SK-N-MC (cell line): ENCODE results near the gene CIITA.

Experiments
- DNase-seq: peaks from one replicate; pipeline ENCODE4 v3.0.0-alpha.2; 2011; ENCODE audit warnings: low read depth, low spot score
- H3K27ac ChIP-seq: fragments of 200-600 bp; sonication (generic); 2 replicates; pipeline ENCODE4 v1.5.1; 2016; ENCODE audit warnings: mixed run types
- H3K36me3 ChIP-seq: fragments of 200-600 bp; sonication (generic); 2 replicates; pipeline ENCODE4 v1.6.1; 2017; ENCODE audit warnings: antibody characterized with exemption, low read length, mixed read lengths; ENCODE audit not compliant: insufficient read depth
- H3K4me3 ChIP-seq: fragments of 200-600 bp; sonication (generic); 2 replicates; pipeline ENCODE4 v1.5.1; 2016
- H3K9ac ChIP-seq: fragments of 200-600 bp; sonication (generic); 2 replicates; pipeline ENCODE4 v1.8.0; 2017; ENCODE audit warnings: mixed run types, mixed read lengths; ENCODE audit not compliant: insufficient read length
- H3K9me3 ChIP-seq: fragments of 200-600 bp; sonication (generic); 2 replicates; pipeline ENCODE4 v1.6.1; 2017; ENCODE audit warnings: low read depth, mild to moderate bottlenecking, antibody characterized with exemption, low read length, moderate library complexity, mixed read lengths
- EZH2 ChIP-seq: fragments of 200-600 bp; sonication (generic); IDR thresholded peaks from one replicate; pipeline ENCODE4 v1.6.1; 2017; ENCODE audit warnings: antibody characterized with exemption
- FOXP2 ChIP-seq: optimal IDR thresholded peaks from 2 replicates; pipeline ENCODE3; 2011; ENCODE audit warnings: mild to moderate bottlenecking, moderate library complexity; ENCODE audit not compliant: insufficient read depth; ENCODE audit errors: extremely low read length, control extremely low read depth
- POLR2AphosphoS5 ChIP-seq: IDR thresholded peaks from 2 replicates; pipeline ENCODE4 v1.6.1; 2012; ENCODE audit warnings: mild to moderate bottlenecking, low read depth, low read length, borderline replicate concordance

CIITA gene

DNA sequence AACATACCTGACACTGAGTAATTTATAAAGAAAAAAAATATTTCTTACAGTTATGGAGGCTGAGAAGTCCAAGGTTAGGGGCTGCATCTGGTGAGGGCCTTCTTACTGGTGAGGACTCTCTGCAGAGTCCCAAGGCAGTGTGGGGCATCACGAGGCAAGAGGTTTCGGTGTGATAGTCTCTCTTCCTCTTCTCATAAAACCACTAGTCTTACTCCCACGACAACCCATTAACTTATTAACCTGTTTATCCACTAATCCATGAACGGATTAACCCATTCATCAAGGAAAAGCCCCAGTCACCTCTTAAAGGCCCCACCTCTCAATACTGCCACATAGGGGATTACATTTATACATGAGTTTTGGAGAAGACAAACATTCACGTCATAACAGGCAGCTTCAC is 20.1 kb downstream of the CIITA start:
- Histone ChIP-seq H3K27ac (no peak overlapping the region), H3K36me3 (no peaks in the 10 kb centered on the region), H3K9ac (no peak overlapping the region), H3K9me3 (no peaks in the 10 kb centered on the region), H3K4me3 (no peak overlapping the region)
- DNase-seq: no peak
- TF ChIP-seq POLR2AphosphoS5 (no peak), FOXP2 (no peak), EZH2 (no peak)

DNA sequence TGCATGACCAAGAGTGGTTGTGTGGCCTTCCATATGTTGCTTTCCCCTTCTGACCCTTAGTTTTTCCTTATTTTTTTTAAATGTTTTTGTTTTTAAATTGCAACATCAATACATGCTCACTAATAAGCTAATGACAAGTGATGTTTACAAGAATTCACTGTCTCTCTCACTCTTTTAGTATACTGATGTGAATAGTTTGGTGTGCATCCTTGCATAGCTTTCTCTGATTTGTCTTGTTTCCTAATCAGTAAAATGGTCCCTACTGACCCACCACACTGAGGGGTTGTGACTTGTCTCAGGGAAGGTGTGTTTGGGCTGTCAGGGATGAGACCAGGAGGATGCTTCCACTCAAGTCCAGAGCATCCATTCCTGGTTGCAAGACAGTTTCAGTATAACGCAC is 26.0 kb downstream of the CIITA start:
- H3K27ac ChIP-seq: no peak overlapping the region
- no peak overlapping the region for H3K4me3 ChIP-seq
- no peaks in the 10 kb centered on the region for H3K36me3 ChIP-seq
- no peaks in the 10 kb centered on the region for H3K9me3 ChIP-seq
- no peak for DNase-seq
- TF ChIP-seq POLR2AphosphoS5 (no peak), EZH2 (no peak), FOXP2 (no peak)
- H3K9ac ChIP-seq: no peak overlapping the region

DNA sequence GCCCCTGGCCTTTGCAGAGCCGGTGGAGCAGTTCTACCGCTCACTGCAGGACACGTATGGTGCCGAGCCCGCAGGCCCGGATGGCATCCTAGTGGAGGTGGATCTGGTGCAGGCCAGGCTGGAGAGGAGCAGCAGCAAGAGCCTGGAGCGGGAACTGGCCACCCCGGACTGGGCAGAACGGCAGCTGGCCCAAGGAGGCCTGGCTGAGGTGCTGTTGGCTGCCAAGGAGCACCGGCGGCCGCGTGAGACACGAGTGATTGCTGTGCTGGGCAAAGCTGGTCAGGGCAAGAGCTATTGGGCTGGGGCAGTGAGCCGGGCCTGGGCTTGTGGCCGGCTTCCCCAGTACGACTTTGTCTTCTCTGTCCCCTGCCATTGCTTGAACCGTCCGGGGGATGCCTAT is 29.5 kb downstream of the CIITA start:
- H3K9ac ChIP-seq: no peak overlapping the region
- TF ChIP-seq POLR2AphosphoS5 (no peak), EZH2 (no peak), FOXP2 (no peak)
- no peak overlapping the region for H3K27ac ChIP-seq
- H3K4me3 ChIP-seq: no peak overlapping the region
- H3K9me3 ChIP-seq: no peaks in the 10 kb centered on the region
- no peak for DNase-seq
- no peaks in the 10 kb centered on the region for H3K36me3 ChIP-seq

DNA sequence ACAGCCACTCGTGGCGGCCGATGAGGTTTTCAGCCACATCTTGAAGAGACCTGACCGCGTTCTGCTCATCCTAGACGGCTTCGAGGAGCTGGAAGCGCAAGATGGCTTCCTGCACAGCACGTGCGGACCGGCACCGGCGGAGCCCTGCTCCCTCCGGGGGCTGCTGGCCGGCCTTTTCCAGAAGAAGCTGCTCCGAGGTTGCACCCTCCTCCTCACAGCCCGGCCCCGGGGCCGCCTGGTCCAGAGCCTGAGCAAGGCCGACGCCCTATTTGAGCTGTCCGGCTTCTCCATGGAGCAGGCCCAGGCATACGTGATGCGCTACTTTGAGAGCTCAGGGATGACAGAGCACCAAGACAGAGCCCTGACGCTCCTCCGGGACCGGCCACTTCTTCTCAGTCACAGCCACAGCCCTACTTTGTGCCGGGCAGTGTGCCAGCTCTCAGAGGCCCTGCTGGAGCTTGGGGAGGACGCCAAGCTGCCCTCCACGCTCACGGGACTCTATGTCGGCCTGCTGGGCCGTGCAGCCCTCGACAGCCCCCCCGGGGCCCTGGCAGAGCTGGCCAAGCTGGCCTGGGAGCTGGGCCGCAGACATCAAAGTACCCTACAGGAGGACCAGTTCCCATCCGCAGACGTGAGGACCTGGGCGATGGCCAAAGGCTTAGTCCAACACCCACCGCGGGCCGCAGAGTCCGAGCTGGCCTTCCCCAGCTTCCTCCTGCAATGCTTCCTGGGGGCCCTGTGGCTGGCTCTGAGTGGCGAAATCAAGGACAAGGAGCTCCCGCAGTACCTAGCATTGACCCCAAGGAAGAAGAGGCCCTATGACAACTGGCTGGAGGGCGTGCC is 30.1 kb downstream of the CIITA start:
- H3K9me3 ChIP-seq: no peaks in the 10 kb centered on the region
- DNase-seq: no peak
- no peaks in the 10 kb centered on the region for H3K36me3 ChIP-seq
- no peak overlapping the region for H3K27ac ChIP-seq
- H3K9ac ChIP-seq: no peak overlapping the region
- TF ChIP-seq POLR2AphosphoS5 (no peak), FOXP2 (no peak), EZH2 (no peak)
- no peak overlapping the region for H3K4me3 ChIP-seq

DNA sequence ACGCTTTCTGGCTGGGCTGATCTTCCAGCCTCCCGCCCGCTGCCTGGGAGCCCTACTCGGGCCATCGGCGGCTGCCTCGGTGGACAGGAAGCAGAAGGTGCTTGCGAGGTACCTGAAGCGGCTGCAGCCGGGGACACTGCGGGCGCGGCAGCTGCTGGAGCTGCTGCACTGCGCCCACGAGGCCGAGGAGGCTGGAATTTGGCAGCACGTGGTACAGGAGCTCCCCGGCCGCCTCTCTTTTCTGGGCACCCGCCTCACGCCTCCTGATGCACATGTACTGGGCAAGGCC is 30.7 kb downstream of the CIITA start:
- no peak for DNase-seq
- no peak for TF ChIP-seq EZH2
- no peak for TF ChIP-seq FOXP2
- no peak for TF ChIP-seq POLR2AphosphoS5
- Histone ChIP-seq H3K4me3 (no peak overlapping the region), H3K9ac (no peak overlapping the region), H3K27ac (no peak overlapping the region), H3K36me3 (no peaks in the 10 kb centered on the region), H3K9me3 (no peaks in the 10 kb centered on the region)

DNA sequence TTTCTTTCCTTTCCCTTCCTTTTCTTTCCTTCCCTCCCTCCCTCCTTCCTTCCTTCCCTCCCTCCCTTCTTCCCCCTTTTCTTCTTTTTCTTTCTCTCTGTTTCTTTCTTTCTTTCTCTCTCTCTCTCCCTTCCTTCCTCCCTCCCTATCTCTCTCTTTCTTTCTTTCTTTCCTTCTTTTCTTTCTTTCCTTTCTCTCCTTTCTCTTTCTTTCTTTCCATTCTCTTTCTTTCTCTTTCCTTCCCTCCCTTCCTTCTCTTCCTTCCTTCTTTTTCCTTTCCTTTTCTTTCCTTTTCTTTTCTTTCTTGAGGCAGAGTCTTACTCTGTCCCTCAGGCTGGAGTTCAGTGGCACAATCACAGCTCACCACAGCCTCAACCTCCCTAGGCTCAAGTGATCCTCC is 34.3 kb downstream of the CIITA start:
- no peak overlapping the region for H3K27ac ChIP-seq
- no peaks in the 10 kb centered on the region for H3K9me3 ChIP-seq
- no peak for TF ChIP-seq POLR2AphosphoS5
- TF ChIP-seq EZH2: no peak
- H3K4me3 ChIP-seq: no peak overlapping the region
- no peak for DNase-seq
- H3K36me3 ChIP-seq: no peaks in the 10 kb centered on the region
- no peak overlapping the region for H3K9ac ChIP-seq

DNA sequence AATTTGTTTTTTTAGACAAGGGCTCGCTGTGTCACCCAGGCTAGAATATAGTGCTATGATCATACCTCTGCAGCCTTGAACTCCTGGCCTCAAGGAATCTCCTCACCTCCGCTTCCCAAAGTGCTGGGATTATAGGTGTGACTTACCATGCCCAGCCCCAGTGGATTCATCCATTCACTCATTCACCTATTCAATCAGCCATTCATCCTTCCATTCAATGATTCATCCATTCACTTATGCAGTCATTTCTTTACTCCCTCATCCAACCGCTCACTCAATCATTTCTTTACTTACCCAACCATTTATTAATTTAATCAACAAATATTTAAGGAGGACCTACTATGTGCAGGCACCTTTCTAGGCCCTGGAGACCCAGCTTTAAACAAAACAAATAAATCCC is 39.5 kb downstream of the CIITA start:
- TF ChIP-seq POLR2AphosphoS5 (no peak), EZH2 (no peak), FOXP2 (no peak)
- H3K9me3 ChIP-seq: no peaks in the 10 kb centered on the region
- DNase-seq: no peak
- no peak overlapping the region for H3K9ac ChIP-seq
- no peak overlapping the region for H3K4me3 ChIP-seq
- no peak overlapping the region for H3K27ac ChIP-seq
- H3K36me3 ChIP-seq: no peaks in the 10 kb centered on the region

DNA sequence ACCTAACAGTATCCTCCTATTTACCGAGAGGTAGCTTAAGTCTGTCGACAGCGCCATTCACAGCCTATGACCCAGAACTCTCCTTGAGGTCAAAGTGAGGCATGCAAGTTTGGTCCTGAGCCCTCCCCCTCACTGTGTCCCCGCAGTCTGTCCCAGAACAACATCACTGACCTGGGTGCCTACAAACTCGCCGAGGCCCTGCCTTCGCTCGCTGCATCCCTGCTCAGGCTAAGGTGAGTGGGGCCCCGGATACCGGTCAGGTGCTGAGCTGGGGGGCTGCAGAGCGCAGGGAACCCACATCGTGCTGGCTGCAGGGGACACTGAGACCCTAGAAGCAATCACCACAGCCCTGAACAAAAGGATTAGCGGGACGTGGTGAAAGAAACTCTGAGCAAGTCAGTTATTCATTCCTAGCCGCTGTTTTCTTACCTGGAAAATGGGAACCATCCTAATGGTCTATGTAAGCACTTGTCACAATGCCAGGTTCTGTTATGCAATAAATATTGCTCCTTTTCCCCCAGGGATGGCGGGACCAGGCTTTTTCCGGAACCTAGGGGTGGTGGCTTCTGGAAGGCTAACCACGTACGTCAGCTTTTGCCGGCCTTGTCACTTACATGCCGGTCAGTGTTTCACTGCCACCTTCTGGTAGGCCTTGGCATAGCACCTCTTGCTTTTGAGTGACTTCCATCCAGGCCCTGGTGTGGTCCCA is 41.4 kb downstream of the CIITA start:
- DNase-seq: peak; percentile 37
- H3K27ac ChIP-seq: no peak overlapping the region
- no peaks in the 10 kb centered on the region for H3K36me3 ChIP-seq
- no peaks in the 10 kb centered on the region for H3K9me3 ChIP-seq
- no peak overlapping the region for H3K9ac ChIP-seq
- no peak overlapping the region for H3K4me3 ChIP-seq
- no peak for TF ChIP-seq POLR2AphosphoS5
- no peak for TF ChIP-seq FOXP2
- no peak for TF ChIP-seq EZH2
